Ovary (tissue), 3 donors: ENCODE measurements around the gene STX8.

Experiments used
- EP300 ChIP-seq: sonication (generic); formaldehyde crosslinking; IDR thresholded peaks from one replicate; pipeline ENCODE4 v1.6.1; 2017; ENCODE audit warnings: antibody characterized with exemption
- POLR2A ChIP-seq: fragments of 450-650 bp; IDR thresholded peaks from one replicate; pipeline ENCODE4 v1.6.1; 2017; ENCODE audit warnings: antibody characterized with exemption, mild to moderate bottlenecking, moderate library complexity
- TF ChIP-seq, protein P1 (sequence below), 3 donors: fragments of 450-650 bp in 2 of 3; fragments of 200-600 bp in 1 of 3; IDR thresholded peaks; one replicate each; pipeline versions ENCODE4 v1.5.1 to v1.8.0; 2016 to 2022; ENCODE audit warnings: antibody characterized with exemption in 3 of 3, mild to moderate bottlenecking in 1 of 3
- donor health status: DM: no; HTN: no; CAD: no.

DNA sequence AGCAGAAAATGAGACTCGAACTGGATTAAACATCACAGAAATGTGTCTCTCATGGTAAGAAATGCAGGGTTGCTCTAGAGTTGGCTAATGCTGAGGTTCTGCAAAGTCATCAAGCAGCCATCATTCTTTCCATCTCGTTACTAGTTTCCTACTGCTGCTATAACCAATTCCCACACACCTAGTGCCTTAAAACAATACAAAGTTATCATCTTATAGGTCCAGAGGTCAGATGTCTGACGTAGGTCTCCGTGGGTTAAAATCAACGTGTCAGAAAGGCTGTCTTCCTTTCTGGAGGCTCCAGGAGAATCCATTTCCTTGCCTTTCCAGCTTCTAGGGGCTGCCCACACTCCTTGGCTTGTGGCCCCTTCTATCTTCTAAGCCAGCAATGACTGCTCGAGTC, 118.6 kb downstream of the STX8 start:
- TF ChIP-seq, protein P1, sequence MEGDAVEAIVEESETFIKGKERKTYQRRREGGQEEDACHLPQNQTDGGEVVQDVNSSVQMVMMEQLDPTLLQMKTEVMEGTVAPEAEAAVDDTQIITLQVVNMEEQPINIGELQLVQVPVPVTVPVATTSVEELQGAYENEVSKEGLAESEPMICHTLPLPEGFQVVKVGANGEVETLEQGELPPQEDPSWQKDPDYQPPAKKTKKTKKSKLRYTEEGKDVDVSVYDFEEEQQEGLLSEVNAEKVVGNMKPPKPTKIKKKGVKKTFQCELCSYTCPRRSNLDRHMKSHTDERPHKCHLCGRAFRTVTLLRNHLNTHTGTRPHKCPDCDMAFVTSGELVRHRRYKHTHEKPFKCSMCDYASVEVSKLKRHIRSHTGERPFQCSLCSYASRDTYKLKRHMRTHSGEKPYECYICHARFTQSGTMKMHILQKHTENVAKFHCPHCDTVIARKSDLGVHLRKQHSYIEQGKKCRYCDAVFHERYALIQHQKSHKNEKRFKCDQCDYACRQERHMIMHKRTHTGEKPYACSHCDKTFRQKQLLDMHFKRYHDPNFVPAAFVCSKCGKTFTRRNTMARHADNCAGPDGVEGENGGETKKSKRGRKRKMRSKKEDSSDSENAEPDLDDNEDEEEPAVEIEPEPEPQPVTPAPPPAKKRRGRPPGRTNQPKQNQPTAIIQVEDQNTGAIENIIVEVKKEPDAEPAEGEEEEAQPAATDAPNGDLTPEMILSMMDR (IDR thresholded peaks at IDR 0.05) = no peak
- TF ChIP-seq EP300 (no peak), POLR2A (no peak)
